Activated effector memory CD4-positive, alpha-beta T cell treated with Interleukin-2 at 50 U/mL for 16 hours (primary cell): ENCODE results near the gene METTL27.
"Not testable (repeated sequence)": the region's sequence is repeated elsewhere in the genome, so short reads cannot be mapped to it uniquely, and the experiment has no call there.

ENCODE experiments used
- DNase-seq: peaks from one replicate; pipeline ENCODE4 v3.0.0-alpha.2; 2020

Gene METTL27

DNA sequence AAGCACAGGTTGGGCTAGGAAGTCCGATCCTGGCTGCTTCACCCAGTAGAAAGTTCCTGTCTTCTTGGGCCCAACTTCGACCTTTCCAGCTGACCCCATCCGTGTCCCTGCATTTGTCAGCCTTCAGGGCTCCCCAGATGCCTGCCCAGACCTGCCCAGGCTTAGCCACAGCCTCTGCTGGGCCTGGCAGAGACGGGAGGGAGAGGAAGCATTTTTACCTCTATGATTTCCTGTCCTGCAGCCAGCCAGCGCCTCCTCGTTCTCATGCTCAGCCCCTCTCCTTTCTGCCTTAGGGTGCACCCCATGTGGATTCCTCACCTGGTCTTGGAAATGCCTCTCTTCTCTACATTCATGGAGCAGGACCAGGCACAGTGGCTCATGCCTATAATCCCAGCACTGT, 3.7 kb downstream of the METTL27 start:
- no peak for DNase-seq

DNA sequence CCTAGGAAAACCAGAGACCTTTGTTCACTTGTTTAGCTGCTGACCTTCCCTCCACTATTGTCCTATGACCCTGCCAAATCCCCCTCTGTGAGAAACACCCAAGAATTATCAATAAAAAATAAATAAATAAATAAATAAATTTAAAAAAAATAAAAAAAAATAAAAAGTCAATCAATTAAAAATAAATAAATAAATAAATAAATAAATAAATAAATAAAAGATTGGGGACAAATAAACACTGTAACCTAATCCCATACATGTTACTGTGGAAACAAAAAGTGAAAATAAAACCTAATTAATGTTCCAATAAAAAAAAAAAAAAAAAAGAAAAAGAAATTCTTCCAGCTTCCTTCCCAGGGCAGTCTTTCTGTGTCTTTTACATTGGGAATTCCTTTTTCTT, 5.1 kb downstream of the METTL27 start:
- not testable (repeated sequence) for DNase-seq

- no peak for DNase-seq
These were observed 7.6 kb downstream of the METTL27 start for GRCh38 chr7:73834626-73835191.

GRCh38 chr7:73833251-73833919, 8.9 kb downstream of the METTL27 start:
- DNase-seq, result no peak

DNA sequence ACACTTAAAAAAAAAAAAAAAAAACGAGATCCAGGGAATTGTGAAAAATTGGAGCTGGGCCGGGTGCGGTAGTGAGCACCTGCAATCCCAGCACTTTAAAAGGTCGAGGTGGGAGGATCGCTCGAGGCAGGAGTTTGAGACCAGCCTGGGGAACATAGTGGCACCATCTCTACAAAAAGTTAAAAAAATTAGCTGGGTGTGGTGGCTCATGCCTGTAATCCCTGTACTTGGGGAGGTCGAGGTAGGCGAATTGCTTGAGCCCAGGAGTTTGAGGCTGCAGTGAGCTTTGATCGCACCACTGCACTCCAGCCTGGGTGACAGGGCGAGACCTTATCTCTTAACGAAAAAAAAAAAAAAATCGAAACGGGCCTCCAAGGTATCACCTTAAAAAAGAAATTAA, 9.5 kb downstream of the METTL27 start:
- DNase-seq, result no peak

DNA sequence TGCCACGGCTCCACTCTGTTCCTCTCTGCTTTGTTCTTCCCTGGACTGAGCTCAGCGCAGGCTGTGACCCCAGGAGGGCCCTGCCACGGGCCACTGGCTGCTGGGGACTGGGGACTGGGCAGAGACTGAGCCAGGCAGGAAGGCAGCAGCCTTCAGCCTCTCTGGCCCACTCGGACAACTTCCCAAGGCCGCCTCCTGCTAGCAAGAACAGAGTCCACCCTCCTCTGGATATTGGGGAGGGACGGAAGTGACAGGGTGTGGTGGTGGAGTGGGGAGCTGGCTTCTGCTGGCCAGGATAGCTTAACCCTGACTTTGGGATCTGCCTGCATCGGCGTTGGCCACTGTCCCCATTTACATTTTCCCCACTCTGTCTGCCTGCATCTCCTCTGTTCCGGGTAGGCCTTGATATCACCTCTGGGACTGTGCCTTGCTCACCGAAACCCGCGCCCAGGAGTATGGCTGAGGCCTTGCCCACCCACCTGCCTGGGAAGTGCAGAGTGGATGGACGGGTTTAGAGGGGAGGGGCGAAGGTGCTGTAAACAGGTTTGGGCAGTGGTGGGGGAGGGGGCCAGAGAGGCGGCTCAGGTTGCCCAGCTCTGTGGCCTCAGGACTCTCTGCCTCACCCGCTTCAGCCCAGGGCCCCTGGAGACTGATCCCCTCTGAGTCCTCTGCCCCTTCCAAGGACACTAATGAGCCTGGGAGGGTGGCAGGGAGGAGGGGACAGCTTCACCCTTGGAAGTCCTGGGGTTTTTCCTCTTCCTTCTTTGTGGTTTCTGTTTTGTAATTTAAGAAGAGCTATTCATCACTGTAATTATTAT, 10.3 kb downstream of the METTL27 start:
- no peak for DNase-seq

DNA sequence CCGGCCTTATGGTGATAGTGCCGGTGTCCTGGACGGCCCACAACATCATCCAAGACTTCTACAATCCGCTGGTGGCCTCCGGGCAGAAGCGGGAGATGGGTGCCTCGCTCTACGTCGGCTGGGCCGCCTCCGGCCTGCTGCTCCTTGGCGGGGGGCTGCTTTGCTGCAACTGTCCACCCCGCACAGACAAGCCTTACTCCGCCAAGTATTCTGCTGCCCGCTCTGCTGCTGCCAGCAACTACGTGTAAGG, 10.8 kb downstream of the METTL27 start:
- DNase-seq, result no peak

- no peak for DNase-seq
These were observed 11.4 kb downstream of the METTL27 start, which contains the start of gene CLDN4 for GRCh38 chr7:73830681-73831583. Gene CLDN4 (plus strand): TSS chr7:73830996. CDS start chr7:73831202, 206 bp downstream.

GRCh38 chr7:73829921-73830680, 12.2 kb downstream of the METTL27 start:
- DNase-seq, result no peak

DNA sequence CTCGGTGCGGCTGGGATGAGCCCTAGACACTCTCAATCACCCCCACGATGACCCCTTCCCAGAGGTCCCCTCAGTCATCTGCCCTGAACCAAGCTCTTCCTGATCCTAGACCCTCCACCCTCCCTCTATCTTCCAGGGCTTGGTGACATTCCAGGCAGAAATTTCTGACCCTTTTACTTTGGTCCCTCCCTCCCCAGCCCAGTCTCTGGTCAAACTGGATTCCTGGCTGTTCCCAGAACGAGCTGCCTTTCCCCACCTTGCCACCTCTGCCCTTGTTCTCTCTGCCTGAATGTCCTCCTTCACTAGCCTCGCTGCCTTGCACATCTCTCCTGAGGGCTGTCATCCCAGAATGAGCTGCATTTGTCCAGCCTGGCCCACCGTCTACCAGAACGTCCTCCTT, 12.8 kb downstream of the METTL27 start:
- no peak for DNase-seq

DNA sequence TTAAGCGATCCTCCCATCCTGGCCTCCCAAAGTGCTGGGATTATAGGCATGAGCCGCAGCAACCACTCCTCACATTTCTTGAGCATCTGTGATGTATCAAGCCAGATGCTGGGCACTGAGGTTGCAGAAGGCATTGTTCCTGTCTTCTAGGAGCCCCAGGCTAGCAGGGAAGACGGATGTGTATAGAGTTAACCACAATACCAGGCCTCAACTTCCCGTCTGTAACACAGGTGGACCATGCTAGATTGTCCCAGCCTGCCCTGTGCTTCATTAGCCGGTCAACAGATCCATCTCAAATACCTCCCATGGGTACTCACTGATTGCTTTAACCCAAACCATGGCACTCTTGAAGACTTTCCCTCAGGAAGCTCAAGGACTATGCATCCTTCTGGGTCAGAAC, 13.3 kb downstream of the METTL27 start:
- no peak for DNase-seq

- DNase-seq, result no peak
These were observed 14.1 kb downstream of the METTL27 start for GRCh38 chr7:73828107-73828803.

- no peak for DNase-seq
These were observed 14.7 kb downstream of the METTL27 start for GRCh38 chr7:73827567-73828106.

DNA sequence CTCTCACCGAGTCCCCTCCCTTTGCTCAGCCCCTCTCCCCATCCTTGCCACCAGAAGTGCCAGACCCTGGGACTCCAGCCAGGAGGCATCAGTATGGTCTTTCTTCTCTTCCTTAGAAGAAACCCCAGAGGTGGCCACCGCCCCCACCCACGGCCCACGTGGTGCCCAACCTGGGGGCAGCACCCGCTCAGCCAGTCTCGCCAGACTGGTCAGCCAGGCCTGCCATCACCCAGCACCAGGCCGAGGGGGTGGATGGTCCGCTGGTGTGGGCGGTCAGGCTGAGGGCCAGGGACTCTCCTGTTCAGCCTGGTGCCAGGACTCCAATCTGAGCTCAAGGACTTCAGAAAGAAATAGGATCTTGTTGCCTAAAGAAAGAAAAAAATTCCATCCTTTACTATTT, 17.3 kb downstream of the METTL27 start:
- no peak for DNase-seq

DNA sequence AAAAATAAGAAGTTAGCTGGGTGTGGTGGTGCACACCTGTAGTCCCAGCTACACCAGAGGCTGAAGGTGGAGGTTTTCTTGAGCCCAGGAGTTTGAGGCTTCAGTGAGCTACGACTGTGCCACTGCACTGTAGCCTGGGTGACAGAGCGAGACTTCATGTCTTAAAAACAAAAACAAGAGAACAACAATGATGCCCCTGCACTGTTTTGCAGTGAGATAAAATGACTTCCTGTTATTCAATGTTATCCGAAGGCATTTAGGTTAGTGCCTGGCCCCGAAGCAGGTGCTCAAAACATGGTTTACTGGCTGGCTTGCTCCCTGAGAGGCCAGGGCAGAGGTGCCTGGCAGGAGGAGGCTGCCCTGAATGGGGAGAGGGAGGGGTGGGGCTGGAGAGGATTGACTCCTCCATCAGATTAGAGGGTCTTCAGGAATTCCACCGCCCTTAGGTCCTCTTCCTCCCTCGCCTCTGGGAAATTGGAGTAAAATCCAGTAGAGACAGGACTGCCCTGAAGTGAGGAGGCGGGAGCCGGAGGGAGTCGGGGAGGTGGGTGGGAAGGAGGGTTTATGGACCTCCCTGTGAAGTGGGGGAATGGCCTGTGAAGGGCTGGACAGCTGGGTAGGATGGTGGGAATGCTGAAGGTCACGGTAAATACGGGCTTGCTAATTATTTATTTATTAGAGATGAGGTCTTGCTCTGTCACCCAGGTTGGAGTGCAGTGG, 18.3 kb downstream of the METTL27 start:
- no peak for DNase-seq

- no peak for DNase-seq
These were observed 19.1 kb downstream of the METTL27 start for GRCh38 chr7:73823257-73823656.

DNA sequence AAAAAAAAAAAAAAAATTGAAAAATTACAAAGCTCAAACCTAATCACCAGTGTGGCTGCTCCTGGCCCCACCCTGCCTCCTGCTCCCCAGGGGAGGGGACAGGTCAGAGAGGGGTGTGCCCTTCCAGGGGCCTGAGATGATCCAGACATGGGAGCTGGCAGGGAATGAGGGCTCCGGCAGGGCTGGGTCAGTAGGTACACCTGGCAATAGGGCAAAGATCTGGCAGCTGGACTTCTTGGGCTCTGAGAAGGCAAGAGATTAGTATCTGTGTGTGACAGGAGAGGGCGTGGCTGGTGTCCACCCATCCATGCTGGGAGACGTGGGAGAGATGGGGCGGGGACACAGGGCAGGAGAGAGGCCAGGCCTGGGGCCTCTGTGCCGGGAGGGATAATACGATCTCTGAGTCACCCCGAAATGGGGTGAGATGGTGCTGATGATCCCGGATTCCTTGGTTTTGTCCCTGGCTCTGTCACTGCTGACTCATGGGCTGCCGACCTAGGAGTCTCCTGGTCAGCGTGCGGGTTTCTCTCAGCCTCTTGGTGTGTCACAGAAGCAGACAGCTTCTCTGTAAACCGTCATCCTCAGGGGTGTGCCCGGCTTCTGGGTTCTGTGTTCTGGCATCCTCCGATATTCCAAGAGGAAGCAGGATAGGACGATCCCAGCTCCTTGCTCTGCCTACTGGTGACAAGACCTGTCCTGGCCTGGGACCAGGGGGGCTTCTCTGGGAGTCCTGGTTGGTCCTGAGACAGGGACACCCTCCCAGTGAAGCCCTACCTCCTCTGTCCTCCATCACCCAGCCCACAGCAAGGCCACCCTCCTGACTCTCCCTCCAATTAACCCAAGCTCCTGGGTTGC, 19.8 kb downstream of the METTL27 start:
- no peak for DNase-seq

- DNase-seq, result not testable (repeated sequence)
These were observed 20.6 kb downstream of the METTL27 start for GRCh38 chr7:73821597-73822285.

GRCh38 chr7:73820013-73820412, 22.3 kb downstream of the METTL27 start:
- no peak for DNase-seq
